GM21447 (cell line): ENCODE data around the gene DMKN.

Experiments
- ATAC-seq: cut with Tn5 transposase; IDR thresholded peaks from one replicate; pipeline ENCODE4 v1.9.1; 2021; ENCODE audit not compliant: unreplicated experiment

The DMKN gene

GRCh38 chr19:35549879-35550523 is 36.6 kb upstream of the DMKN start:
- ATAC-seq: no peak

- no peak for ATAC-seq
Measured at GRCh38 chr19:35549174-35549788, 35.8 kb upstream of the DMKN start.

- no peak for ATAC-seq
Measured at GRCh38 chr19:35546532-35546931, 33.1 kb upstream of the DMKN start.

- peak; percentile 52 for ATAC-seq
Measured at GRCh38 chr19:35545855-35546381, 32.5 kb upstream of the DMKN start.

- peak; percentile 66 for ATAC-seq
Measured at GRCh38 chr19:35545001-35545854, 31.8 kb upstream of the DMKN start, which contains the start of gene TMEM147. Gene TMEM147, plus strand, starts transcription at chr19:35545626. Its CDS starts 114 bp downstream, at chr19:35545740.

- ATAC-seq: no peak
Measured at GRCh38 chr19:35544110-35544802, 30.8 kb upstream of the DMKN start.

- no peak for ATAC-seq
Measured at GRCh38 chr19:35543280-35544109, 30.0 kb upstream of the DMKN start.

- ATAC-seq: no peak
Measured at GRCh38 chr19:35542209-35542608, 28.8 kb upstream of the DMKN start.

GRCh38 chr19:35540356-35540927 is 27.0 kb upstream of the DMKN start:
- ATAC-seq: no peak

- no peak for ATAC-seq
Measured at GRCh38 chr19:35539850-35540249, 26.4 kb upstream of the DMKN start.

GRCh38 chr19:35539314-35539713 is 25.9 kb upstream of the DMKN start:
- ATAC-seq: no peak

GRCh38 chr19:35534803-35535480 is 21.5 kb upstream of the DMKN start:
- ATAC-seq: no peak

- ATAC-seq: no peak
Measured at GRCh38 chr19:35533822-35534392, 20.5 kb upstream of the DMKN start.

- no peak for ATAC-seq
Measured at GRCh38 chr19:35533201-35533821, 19.9 kb upstream of the DMKN start, which contains the start of gene GAPDHS. Gene GAPDHS, plus strand, starts transcription at chr19:35533456. Its CDS starts 72 bp downstream, at chr19:35533528.

GRCh38 chr19:35531291-35531690 is 17.8 kb upstream of the DMKN start:
- no peak for ATAC-seq

GRCh38 chr19:35529241-35530218 is 16.1 kb upstream of the DMKN start:
- ATAC-seq: no peak
